Coronary artery (tissue), 2 donors: ENCODE results near the gene CSTB.

Experiments
- DNase-seq: peaks from one replicate; pipeline ENCODE4 v3.0.0-alpha.2; 2017; ENCODE audit warnings: low spot score
- H3K27ac ChIP-seq, 2 donors: fragments of 200-600 bp; sonication (generic); one replicate each; pipeline ENCODE4 v1.5.1; 2016 to 2019
- H3K4me3 ChIP-seq: fragments of 200-600 bp; sonication (generic); 2 replicates; pipeline ENCODE4 v1.5.1; 2016; ENCODE audit warnings: mild to moderate bottlenecking, moderate library complexity
- TF ChIP-seq, protein P1 (sequence below): fragments of 200-600 bp; sonication (generic); IDR thresholded peaks from one replicate; pipeline ENCODE4 v1.5.1; 2019; ENCODE audit warnings: antibody characterized with exemption

Gene CSTB

GRCh38 chr21:43766734-43767497 is 9.2 kb downstream of the CSTB start:
- no peak for DNase-seq
- TF ChIP-seq, protein P1, sequence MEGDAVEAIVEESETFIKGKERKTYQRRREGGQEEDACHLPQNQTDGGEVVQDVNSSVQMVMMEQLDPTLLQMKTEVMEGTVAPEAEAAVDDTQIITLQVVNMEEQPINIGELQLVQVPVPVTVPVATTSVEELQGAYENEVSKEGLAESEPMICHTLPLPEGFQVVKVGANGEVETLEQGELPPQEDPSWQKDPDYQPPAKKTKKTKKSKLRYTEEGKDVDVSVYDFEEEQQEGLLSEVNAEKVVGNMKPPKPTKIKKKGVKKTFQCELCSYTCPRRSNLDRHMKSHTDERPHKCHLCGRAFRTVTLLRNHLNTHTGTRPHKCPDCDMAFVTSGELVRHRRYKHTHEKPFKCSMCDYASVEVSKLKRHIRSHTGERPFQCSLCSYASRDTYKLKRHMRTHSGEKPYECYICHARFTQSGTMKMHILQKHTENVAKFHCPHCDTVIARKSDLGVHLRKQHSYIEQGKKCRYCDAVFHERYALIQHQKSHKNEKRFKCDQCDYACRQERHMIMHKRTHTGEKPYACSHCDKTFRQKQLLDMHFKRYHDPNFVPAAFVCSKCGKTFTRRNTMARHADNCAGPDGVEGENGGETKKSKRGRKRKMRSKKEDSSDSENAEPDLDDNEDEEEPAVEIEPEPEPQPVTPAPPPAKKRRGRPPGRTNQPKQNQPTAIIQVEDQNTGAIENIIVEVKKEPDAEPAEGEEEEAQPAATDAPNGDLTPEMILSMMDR: no peak
- Histone ChIP-seq H3K4me3 (no peak overlapping the region), H3K27ac (no peak overlapping the region)

- TF ChIP-seq, protein P1: no peak
- Histone ChIP-seq H3K27ac (peak overlapping the region in 1 of 2 donors; percentile 15), H3K4me3 (no peak overlapping the region)
- DNase-seq: no peak
Observed at GRCh38 chr21:43764576-43765495, 11.3 kb downstream of the CSTB start.

GRCh38 chr21:43763901-43764523 is 12.1 kb downstream of the CSTB start:
- no peak for DNase-seq
- H3K27ac ChIP-seq: peak overlapping the region in 1 of 2 donors; percentile 15
- TF ChIP-seq, protein P1: no peak
- no peak overlapping the region for H3K4me3 ChIP-seq

DNA sequence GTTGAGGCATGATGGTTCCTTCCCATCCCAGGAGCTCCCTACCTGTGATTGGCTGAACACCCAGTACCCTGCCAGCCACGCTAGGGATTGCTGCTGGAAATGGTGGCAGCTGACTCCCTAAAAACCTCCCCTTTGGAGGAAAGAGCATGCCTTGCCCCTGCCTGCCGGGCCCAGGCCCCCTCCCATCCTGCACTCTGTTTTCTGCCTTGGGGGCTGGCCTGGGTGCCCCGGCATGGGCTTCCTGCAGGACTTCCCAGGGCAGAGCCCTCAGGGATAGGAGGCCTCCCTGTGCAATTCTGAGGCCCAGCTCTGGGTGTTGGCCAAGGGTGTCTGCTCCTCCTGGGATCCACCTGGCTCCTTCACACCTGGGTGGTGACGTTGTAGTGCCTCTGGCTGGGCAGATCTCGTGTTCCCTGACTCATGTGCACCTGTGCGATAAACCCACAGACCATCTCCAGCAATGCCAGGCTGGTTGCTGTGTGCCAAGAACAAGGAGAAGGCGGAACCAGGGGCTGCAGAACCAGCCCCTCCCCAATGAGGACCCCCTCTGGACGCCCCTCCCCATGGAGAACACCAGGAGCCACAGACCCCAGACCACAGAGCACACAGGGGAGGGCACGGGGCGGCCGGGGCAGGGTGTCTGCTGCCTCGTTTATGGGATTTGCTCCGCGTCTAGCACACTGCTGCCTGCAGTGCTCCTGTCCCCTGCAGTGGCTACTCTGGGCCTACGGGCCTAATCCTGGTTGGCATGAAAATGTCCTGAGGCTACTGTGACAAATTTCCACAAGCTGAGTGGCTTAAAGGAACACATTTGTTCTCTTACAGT is 13.6 kb downstream of the CSTB start:
- Histone ChIP-seq H3K4me3 (no peak overlapping the region), H3K27ac (no peak overlapping the region)
- TF ChIP-seq, protein P1: no peak
- no peak for DNase-seq

DNA sequence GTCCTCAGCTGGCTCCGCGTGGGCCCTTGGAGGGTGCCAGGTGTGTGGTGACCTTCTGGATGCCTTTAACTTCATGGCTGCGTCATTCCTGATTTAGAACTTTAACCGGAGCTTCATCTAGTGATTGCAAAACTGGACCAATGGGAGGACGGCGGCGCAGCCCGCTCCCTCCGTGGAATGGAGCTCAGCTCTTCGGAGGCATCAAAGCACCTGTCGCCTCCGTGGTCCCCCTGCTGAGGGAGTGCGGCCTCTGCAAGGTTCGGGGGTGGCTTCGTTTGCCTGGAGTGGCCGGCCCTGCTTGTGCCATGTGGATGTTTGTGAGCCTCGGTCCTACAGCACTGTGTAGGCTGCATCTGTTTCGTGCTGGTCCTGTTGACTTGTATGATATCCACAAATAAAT is 14.2 kb downstream of the CSTB start:
- no peak for DNase-seq
- Histone ChIP-seq H3K4me3 (no peak overlapping the region), H3K27ac (no peak overlapping the region)
- TF ChIP-seq, protein P1: no peak

DNA sequence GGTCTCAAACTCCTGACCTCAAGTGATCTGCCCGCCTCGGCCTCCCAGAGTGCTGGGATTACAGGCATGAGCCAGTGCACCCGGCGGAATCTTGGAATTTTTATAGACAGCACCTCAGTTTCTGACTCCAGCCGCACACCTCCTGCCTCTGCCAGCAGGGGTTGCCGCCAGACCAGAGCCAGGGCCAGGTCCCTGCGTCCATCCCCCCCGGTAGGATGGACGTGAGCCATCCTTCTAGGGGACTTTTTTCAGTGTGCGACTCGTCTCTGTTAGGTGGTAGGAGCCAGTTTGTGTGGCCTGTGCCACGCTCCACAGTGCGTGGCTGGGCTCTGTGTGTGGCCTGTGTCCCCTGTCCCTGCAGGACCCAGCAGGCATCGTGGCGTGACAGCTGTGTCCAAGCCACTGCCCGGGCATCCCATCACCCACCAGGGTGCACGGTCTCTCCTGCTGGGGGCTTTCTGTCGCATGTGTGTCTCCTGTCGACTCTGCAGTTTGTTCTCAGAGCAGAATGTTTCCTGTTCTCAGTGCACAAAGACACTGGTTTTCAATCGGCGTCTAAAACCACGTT is 15.6 kb downstream of the CSTB start:
- no peak overlapping the region for H3K27ac ChIP-seq
- DNase-seq: no peak
- TF ChIP-seq, protein P1: no peak
- H3K4me3 ChIP-seq: no peak overlapping the region
